ENCODE measurements around the gene NAXE. TPM values are rescaled to one million over a fixed set of nuclear protein-coding genes. Genes with fewer than 3 reads are reported as not detected.

The NAXE gene
- total RNA-seq, 1 donor from 2014 or later, result 99.1 TPM

GRCh38 chr1:156547982-156548381 lies 43.6 kb upstream of the NAXE start:
- Mint-ChIP-seq H3K36me3 (peaks cover 2% of the 10 kb centered on the region), H3K4me1 (peaks cover 5% of the 10 kb centered on the region), H3K4me3 (no peak overlapping the region), H3K27me3 (ENCODE audit: low read depth) (no peaks in the 10 kb centered on the region), H3K27ac (no peak overlapping the region), H3K9me3 (no peaks in the 10 kb centered on the region)
- TF ChIP-seq, protein P1, sequence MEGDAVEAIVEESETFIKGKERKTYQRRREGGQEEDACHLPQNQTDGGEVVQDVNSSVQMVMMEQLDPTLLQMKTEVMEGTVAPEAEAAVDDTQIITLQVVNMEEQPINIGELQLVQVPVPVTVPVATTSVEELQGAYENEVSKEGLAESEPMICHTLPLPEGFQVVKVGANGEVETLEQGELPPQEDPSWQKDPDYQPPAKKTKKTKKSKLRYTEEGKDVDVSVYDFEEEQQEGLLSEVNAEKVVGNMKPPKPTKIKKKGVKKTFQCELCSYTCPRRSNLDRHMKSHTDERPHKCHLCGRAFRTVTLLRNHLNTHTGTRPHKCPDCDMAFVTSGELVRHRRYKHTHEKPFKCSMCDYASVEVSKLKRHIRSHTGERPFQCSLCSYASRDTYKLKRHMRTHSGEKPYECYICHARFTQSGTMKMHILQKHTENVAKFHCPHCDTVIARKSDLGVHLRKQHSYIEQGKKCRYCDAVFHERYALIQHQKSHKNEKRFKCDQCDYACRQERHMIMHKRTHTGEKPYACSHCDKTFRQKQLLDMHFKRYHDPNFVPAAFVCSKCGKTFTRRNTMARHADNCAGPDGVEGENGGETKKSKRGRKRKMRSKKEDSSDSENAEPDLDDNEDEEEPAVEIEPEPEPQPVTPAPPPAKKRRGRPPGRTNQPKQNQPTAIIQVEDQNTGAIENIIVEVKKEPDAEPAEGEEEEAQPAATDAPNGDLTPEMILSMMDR (IDR thresholded peaks at IDR 0.05; ENCODE audit: unreplicated experiment), result no peak
- no peak for DNase-seq (ENCODE audit: low spot score in 2 of 2, unreplicated experiment in 2 of 2)

DNA sequence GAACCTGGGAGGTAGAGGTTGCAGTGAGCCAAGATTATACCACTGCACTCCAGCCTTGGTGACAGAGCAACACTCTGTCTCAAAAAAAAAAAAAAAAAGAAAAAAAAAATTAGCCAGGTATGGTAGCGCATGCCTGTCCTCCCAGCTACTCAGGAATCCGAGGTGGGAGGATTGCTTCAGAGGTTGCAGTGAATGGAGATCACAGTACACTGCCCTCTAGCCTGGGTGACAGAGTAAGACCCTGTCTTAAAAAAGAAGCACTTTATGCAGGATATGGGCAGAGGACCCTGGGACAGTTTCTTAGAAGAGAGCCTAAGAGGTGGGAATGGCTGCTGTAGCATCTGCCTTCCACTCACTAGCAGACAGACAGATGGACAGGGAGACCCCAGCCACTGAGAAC lies 42.2 kb upstream of the NAXE start:
- H3K27me3 Mint-ChIP-seq (ENCODE audit: low read depth), result no peaks in the 10 kb centered on the region
- TF ChIP-seq, protein P1 (IDR thresholded peaks at IDR 0.05; ENCODE audit: unreplicated experiment), result no peak
- H3K4me1 Mint-ChIP-seq, result no peaks in the 10 kb centered on the region
- H3K27ac Mint-ChIP-seq, result no peak overlapping the region
- peaks cover 4% of the 10 kb centered on the region for H3K36me3 Mint-ChIP-seq
- no peaks in the 10 kb centered on the region for H3K9me3 Mint-ChIP-seq
- no peak for DNase-seq (ENCODE audit: low spot score in 2 of 2, unreplicated experiment in 2 of 2)
- H3K4me3 Mint-ChIP-seq, result no peak overlapping the region

GRCh38 chr1:156549831-156550230 lies 41.7 kb upstream of the NAXE start:
- H3K4me1 Mint-ChIP-seq, result no peaks in the 10 kb centered on the region
- H3K27ac Mint-ChIP-seq, result no peak overlapping the region
- no peaks in the 10 kb centered on the region for H3K27me3 Mint-ChIP-seq (ENCODE audit: low read depth)
- H3K9me3 Mint-ChIP-seq, result no peaks in the 10 kb centered on the region
- H3K36me3 Mint-ChIP-seq, result peaks cover 5% of the 10 kb centered on the region
- no peak for DNase-seq (ENCODE audit: low spot score in 2 of 2, unreplicated experiment in 2 of 2)
- TF ChIP-seq, protein P1 (IDR thresholded peaks at IDR 0.05; ENCODE audit: unreplicated experiment), result no peak
- H3K4me3 Mint-ChIP-seq, result no peak overlapping the region

DNA sequence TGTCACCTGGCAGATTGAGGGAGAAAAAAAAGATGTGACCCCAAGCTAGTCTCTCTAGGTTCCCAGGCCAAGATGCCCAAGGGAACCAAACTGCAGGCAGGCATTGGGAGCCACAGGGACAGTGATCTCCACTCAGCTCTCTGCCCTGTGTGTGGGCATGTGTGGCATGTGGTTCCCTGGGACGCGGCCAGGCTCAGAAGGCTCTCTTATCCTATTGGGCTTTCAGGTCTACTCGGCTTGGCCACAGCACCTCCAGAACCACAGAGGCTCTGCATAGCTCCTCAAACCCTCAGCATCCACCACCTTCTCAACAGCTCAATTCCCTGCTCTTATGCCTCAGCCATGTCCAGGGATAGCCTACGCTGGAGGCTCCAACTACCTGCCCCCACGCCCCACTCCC lies 41.2 kb upstream of the NAXE start:
- no peaks in the 10 kb centered on the region for H3K9me3 Mint-ChIP-seq
- no peaks in the 10 kb centered on the region for H3K27me3 Mint-ChIP-seq (ENCODE audit: low read depth)
- H3K4me3 Mint-ChIP-seq, result no peak overlapping the region
- TF ChIP-seq, protein P1 (IDR thresholded peaks at IDR 0.05; ENCODE audit: unreplicated experiment), result no peak
- no peak overlapping the region for H3K27ac Mint-ChIP-seq
- no peaks in the 10 kb centered on the region for H3K4me1 Mint-ChIP-seq
- H3K36me3 Mint-ChIP-seq, result peaks cover 5% of the 10 kb centered on the region
- no peak for DNase-seq (ENCODE audit: low spot score in 2 of 2, unreplicated experiment in 2 of 2)

DNA sequence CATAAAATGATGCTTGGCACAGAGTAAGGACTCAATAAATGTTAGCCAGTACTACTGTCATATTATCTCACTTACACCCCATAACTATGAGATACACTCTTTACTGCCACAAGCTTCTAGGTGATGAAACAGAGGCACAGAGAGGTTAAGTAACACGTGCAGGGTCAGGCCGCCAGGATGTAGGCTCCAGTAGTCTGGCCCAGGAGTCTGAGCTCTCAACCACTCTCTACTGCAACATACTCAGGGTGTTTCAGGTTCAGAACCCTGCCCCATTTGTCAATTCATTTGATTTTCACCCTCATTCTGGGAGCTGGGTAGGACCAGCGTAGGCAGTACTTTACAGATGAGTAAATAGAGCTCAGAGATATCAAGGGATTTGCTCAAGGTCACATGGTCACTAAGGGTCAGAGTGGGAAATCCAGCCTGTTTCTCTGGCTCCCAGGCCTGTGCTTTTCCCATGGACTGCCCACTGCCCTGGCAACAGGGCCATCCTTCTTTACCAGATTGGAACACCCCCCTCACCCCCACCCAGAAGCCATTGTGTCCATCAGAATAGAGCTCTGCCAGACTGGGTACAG lies 40.4 kb upstream of the NAXE start:
- DNase-seq (ENCODE audit: low spot score in 2 of 2, unreplicated experiment in 2 of 2), result no peak
- Mint-ChIP-seq H3K27ac (no peak overlapping the region), H3K27me3 (ENCODE audit: low read depth) (no peaks in the 10 kb centered on the region), H3K4me1 (no peaks in the 10 kb centered on the region), H3K9me3 (no peaks in the 10 kb centered on the region), H3K4me3 (no peak overlapping the region), H3K36me3 (peaks cover 7% of the 10 kb centered on the region)
- TF ChIP-seq, protein P1 (IDR thresholded peaks at IDR 0.05; ENCODE audit: unreplicated experiment), result no peak

GRCh38 chr1:156551869-156552268 lies 39.7 kb upstream of the NAXE start:
- Mint-ChIP-seq H3K36me3 (peaks cover 7% of the 10 kb centered on the region), H3K4me1 (no peaks in the 10 kb centered on the region), H3K27ac (no peak overlapping the region), H3K4me3 (no peak overlapping the region), H3K27me3 (ENCODE audit: low read depth) (no peaks in the 10 kb centered on the region), H3K9me3 (no peaks in the 10 kb centered on the region)
- DNase-seq (ENCODE audit: low spot score in 2 of 2, unreplicated experiment in 2 of 2), result no peak
- TF ChIP-seq, protein P1 (IDR thresholded peaks at IDR 0.05; ENCODE audit: unreplicated experiment), result no peak
